HEK293T (cell line): ENCODE results near the gene PFN3.

ENCODE experiments used
- CTCF ChIA-PET: fragments of 350-600 bp; formaldehyde crosslinking; extraction: SDS; loops from one replicate; lab custom pipeline; 2021; ENCODE audit warnings: antibody characterized with exemption, inconsistent platforms; lab: Yijun Ruan, JAX
- POLR2A ChIA-PET: fragments of 350-600 bp; formaldehyde crosslinking; extraction: SDS; loops from one replicate; lab custom pipeline; 2020; ENCODE audit warnings: antibody characterized with exemption, inconsistent platforms; lab: Yijun Ruan, JAX
- DNase-seq: peaks from one replicate; pipeline ENCODE4 v3.0.0; 2012; ENCODE audit warnings: mixed read lengths; ENCODE audit errors: extremely low spot score
- ARNT ChIP-seq: fragments of 450-650 bp; IDR thresholded peaks from 2 replicates; pipeline ENCODE4 v1.6.1; 2017; ENCODE audit warnings: mild to moderate bottlenecking
- BHLHE40 ChIP-seq: fragments of 450-650 bp; IDR thresholded peaks from 2 replicates; pipeline ENCODE4 v1.6.1; 2016; ENCODE audit warnings: mild to moderate bottlenecking, moderate library complexity, borderline replicate concordance
- CTBP1 ChIP-seq: fragments of 450-650 bp; IDR thresholded peaks from 2 replicates; pipeline ENCODE4 v1.6.1; 2016; ENCODE audit warnings: borderline replicate concordance
- ELF4 ChIP-seq: fragments of 450-650 bp; IDR thresholded peaks from 2 replicates; pipeline ENCODE4 v1.6.1; 2017; ENCODE audit warnings: antibody characterized with exemption
- FOXA1 ChIP-seq: fragments of 450-650 bp; IDR thresholded peaks from 2 replicates; pipeline ENCODE4 v1.6.1; 2016; ENCODE audit warnings: mild to moderate bottlenecking
- FOXK2 ChIP-seq: fragments of 450-650 bp; IDR thresholded peaks from 2 replicates; pipeline ENCODE4 v1.6.1; 2016; ENCODE audit warnings: mild to moderate bottlenecking
- FOXM1 ChIP-seq: fragments of 450-650 bp; IDR thresholded peaks from 2 replicates; pipeline ENCODE4 v1.6.1; 2017; ENCODE audit warnings: mild to moderate bottlenecking, borderline replicate concordance
- HDGF ChIP-seq: fragments of 450-650 bp; IDR thresholded peaks from 2 replicates; pipeline ENCODE4 v1.6.1; 2017; ENCODE audit warnings: antibody characterized with exemption, borderline replicate concordance
- L3MBTL2 ChIP-seq: fragments of 450-650 bp; conservative IDR thresholded peaks from 2 replicates; pipeline ENCODE4 v1.6.1; 2016; ENCODE audit warnings: mild to moderate bottlenecking
- LEF1 ChIP-seq: fragments of 450-650 bp; IDR thresholded peaks from 2 replicates; pipeline ENCODE4 v1.6.1; 2017; ENCODE audit warnings: mild to moderate bottlenecking, borderline replicate concordance
- NFRKB ChIP-seq: fragments of 450-650 bp; IDR thresholded peaks from 2 replicates; pipeline ENCODE4 v1.6.1; 2016; ENCODE audit warnings: mild to moderate bottlenecking, moderate library complexity
- SP1 ChIP-seq: fragments of 450-650 bp; IDR thresholded peaks from 2 replicates; pipeline ENCODE4 v1.6.1; 2017
- SUZ12 ChIP-seq: fragments of 450-650 bp; IDR thresholded peaks from 2 replicates; pipeline ENCODE4 v1.6.1; 2016; ENCODE audit warnings: mild to moderate bottlenecking
- TARDBP ChIP-seq: fragments of 450-650 bp; IDR thresholded peaks from 2 replicates; pipeline ENCODE4 v1.6.1; 2016
- ZNF384 ChIP-seq: fragments of 450-650 bp; IDR thresholded peaks from 2 replicates; pipeline ENCODE4 v1.6.1; 2016
- TF ChIP-seq, protein P1 (sequence below): fragments of 450-650 bp; IDR thresholded peaks from 2 replicates; pipeline ENCODE4 v1.6.1; 2016

Gene PFN3

DNA sequence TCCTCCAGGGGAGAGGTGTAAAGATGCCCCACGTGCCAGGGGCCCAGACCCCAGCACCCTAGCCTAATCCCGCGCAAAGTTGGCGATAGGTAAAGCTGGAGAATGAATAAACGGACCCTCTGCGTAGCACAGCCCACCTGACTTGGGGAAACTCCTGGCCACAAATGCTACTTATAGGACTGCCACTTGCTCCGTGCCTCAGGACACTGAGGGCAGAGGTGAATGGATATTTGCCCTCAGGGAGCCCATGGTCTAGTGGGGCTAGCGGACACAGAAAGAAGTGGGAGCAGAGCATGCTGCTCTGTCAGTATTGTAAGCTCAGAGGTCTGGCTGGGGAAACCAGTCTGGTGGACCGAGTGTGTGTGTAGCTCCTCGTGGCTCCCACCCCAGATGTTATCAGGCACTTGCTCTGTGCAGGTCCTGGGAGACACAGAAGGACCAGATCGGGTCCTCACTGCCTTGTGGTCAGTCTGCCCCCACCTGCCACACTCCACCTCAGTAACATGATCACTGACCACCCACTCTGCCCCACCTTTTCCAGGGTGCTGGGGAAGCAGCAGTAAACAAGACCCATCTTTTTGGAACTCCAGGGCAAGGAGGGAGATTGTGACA is 26.9 kb upstream of the PFN3 start:
- POLR2A ChIA-PET, result interaction anchor here (0.6 to 4.7 kb wide), 18 partner anchors 10 to 125 kb away, joined by 3 to 69 read pairs (median 6); partner anchors contain the start of genes F12, LMAN2 and PRR7
- TF ChIP-seq FOXA1 (no peak), L3MBTL2 (peak; percentile 95)
- no peak for DNase-seq
- CTCF ChIA-PET, result interaction anchor here (0.6 to 3.2 kb wide), 4 partner anchors 10 to 65 kb away, joined by 3 to 23 read pairs (median 6); no protein-coding TSS in a partner anchor

DNA sequence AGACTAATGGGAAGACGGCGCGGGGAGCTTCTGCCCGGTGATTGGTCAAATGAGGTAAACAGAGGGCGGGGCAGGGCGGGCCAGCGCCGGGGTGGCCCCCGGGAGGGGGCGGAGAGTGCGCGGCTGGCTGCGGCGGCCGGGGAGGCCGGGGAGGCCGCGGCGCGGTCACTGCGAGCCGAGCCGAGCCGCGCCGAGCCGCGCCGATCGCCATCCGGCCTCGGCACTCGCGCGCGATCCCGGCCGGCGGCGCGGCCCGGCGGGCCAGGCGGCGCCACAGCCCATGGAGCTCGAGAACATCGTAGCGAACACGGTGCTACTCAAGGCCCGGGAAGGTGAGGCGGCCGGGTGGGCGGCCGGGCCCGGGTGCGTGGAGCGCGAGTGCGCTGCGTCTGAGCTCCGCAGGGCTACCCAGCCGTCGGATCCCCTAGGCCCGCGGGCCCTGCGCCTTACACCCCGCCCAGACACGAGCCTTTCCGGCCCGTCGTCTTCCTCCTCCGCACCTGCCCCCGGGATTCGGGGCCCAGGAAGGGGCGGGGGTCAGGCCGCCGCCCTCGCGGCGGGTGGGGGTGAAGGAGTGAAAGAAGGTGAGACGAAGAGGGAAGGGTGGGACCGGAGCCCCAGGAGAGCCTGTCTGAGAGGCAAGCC is 26.2 kb upstream of the PFN3 start, which contains the start of gene GRK6:
Gene GRK6 (plus strand): TSS at position 111 of the 645 bp plus-strand sequence. CDS start 170 bp downstream, at position 281.
- CTCF ChIA-PET, result interaction anchor here (0.6 to 3.2 kb wide), 6 partner anchors 11 to 79 kb away, joined by 3 to 23 read pairs (median 4); no protein-coding TSS in a partner anchor
- DNase-seq, result no peak
- TF ChIP-seq FOXM1, result peak; percentile 94
- no peak for TF ChIP-seq L3MBTL2
- POLR2A ChIA-PET, result interaction anchor here (0.6 to 4.7 kb wide), 28 partner anchors 11 to 125 kb away, joined by 3 to 69 read pairs (median 5); partner anchors contain the start of genes DBN1, F12, LMAN2 and PDLIM7

DNA sequence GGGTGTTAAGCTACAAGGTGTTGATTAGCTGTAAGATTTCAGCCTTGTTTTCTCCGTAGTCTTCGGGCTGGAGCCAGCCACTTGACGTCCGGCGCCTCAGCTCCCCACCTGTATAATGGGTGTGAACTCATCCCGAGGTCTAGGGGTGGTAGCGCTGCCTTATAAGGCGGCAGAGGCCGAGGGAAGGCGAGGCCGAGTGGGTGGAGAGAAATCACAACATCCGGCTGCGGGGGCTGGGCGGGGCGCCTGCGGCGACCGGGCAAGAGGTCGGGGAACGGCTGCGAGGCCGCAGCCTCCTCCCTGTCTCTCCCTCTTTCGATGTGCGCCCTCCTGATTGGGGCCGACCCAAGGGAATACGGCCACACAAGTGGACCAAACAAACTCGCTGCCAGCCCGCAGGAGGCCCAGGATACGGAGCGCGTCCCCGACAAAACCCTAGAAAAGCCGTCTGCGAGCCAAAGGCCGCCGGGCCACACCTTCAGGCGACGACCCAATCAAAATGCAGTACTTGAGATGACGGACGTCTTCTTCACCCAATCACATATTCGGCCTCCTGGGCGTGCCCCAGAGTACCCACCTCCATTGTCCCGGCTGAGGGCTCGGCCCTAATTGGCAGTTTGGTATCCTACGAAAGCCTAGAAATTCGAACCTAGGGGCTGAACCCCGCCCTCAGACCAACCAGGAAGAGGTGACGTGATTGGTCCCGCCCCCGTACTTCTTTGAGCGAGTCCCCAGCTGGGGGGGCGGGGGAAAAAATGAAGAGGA is 25.5 kb upstream of the PFN3 start:
- POLR2A ChIA-PET, result interaction anchor here (0.6 to 4.7 kb wide), 25 partner anchors 10 to 124 kb away, joined by 3 to 69 read pairs (median 5); partner anchors contain the start of genes DBN1, F12, LMAN2 and PDLIM7
- no peak; the same call in 1 of the 2 replicates for TF ChIP-seq FOXM1
- TF ChIP-seq BHLHE40, result no peak
- no peak for TF ChIP-seq FOXA1
- TF ChIP-seq ZNF384, result no peak
- no peak for TF ChIP-seq LEF1
- TF ChIP-seq HDGF, result peak; percentile 66; the same call in 1 of the 2 replicates
- no peak for TF ChIP-seq ARNT
- peak; percentile 84 for TF ChIP-seq SP1
- no peak for TF ChIP-seq CTBP1
- TF ChIP-seq ELF4, result no peak; the same call in 1 of the 2 replicates
- TF ChIP-seq TARDBP, result no peak
- no peak for TF ChIP-seq NFRKB
- peak; percentile 61 for TF ChIP-seq L3MBTL2
- TF ChIP-seq, protein P1, sequence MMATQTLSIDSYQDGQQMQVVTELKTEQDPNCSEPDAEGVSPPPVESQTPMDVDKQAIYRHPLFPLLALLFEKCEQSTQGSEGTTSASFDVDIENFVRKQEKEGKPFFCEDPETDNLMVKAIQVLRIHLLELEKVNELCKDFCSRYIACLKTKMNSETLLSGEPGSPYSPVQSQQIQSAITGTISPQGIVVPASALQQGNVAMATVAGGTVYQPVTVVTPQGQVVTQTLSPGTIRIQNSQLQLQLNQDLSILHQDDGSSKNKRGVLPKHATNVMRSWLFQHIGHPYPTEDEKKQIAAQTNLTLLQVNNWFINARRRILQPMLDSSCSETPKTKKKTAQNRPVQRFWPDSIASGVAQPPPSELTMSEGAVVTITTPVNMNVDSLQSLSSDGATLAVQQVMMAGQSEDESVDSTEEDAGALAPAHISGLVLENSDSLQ, result peak; percentile 99
- TF ChIP-seq FOXK2, result no peak
- TF ChIP-seq SUZ12, result no peak
- CTCF ChIA-PET, result interaction anchor here (0.7 to 3.2 kb wide), 6 partner anchors 22 to 79 kb away, joined by 3 to 23 read pairs (median 3); no protein-coding TSS in a partner anchor
- DNase-seq, result peak; percentile 100

DNA sequence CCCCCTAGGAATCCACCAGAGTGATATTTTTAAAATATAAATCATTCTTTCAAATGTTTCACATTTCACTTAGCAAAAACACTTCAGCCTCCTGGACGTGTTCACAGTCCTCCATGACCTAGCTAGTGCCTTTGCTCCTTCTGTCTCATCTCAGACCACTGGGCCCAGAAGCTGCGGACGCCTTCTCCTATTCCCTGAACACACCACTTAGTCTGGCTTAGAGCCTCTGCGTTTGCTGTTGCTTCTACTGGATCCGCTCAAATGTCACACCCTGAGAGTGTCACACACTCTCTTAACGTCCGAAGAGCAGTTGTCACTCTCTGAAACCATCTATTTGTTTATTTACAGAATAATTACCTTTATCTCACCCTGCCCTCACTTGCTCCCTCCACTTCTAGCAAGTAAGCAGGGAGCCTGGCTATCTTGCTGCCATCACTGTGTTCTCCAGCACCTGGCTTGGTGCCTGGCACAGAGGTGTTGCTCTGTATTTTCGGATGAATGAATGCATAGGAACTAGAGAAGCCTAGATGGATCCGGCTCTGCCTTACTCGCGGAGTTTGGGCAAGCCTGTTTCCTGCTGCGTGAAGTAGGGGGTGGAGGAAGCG is 24.8 kb upstream of the PFN3 start:
- DNase-seq, result no peak
- TF ChIP-seq BHLHE40 (no peak), FOXA1 (no peak), CTBP1 (no peak), LEF1 (no peak), TARDBP (no peak)
- ChIA-PET CTCF (interaction anchor here (1.1 to 3.2 kb wide), 3 partner anchors 21 to 32 kb away, joined by 3 to 23 read pairs (median 3); no protein-coding TSS in a partner anchor), POLR2A (interaction anchor here (0.9 to 4.7 kb wide), 10 partner anchors 10 to 58 kb away, joined by 3 to 69 read pairs (median 14); partner anchors contain the start of genes F12 and PRR7)

DNA sequence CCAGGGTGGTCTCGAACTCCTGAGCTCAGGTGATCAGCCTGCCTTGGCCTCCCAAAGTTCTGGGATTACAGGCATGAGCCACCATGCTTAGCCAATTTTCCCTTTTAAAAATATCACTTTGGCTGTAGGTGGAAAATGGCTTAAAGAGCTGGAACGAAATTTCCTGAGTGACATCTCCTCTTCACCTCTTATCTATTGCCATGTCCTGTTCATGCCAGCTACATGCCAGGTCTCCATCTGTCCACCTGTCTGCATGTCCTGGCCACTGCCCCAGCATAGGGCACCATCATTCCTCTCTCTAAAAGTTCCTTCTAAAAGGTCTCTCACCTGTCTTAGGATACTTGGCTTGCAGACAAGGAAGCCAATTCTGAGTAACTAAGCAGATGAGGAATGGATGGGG is 23.2 kb upstream of the PFN3 start:
- ChIA-PET CTCF (interaction anchor here (1.2 kb wide), 1 partner anchor 53 kb away, joined by 4 read pairs; no protein-coding TSS in a partner anchor), POLR2A (interaction anchor here (1.0 to 4.7 kb wide), 2 partner anchors 19 to 20 kb away, joined by 3 to 69 read pairs; partner anchors contain the start of gene PRR7)
- no peak for DNase-seq
- TF ChIP-seq, protein P1, result no peak
- TF ChIP-seq ARNT, result no peak
- no peak for TF ChIP-seq FOXM1
- no peak for TF ChIP-seq BHLHE40
- TF ChIP-seq CTBP1, result no peak
- no peak for TF ChIP-seq ZNF384
- no peak for TF ChIP-seq L3MBTL2
- TF ChIP-seq FOXA1, result no peak
- no peak for TF ChIP-seq LEF1
- TF ChIP-seq SP1, result no peak
